Activated T-helper 1 cell treated with anti-CD3 and anti-CD28 coated beads, Interleukin-2, amount 50 U/mL, for 16 hours (primary cell): ENCODE results near the gene SCFD2.

Source experiments
- DNase-seq, 2 donors: peaks; one replicate each; pipeline ENCODE4 v3.0.0-alpha.2; 2020; ENCODE audit warnings: low read depth in 1 of 2, low spot score in 1 of 2

The SCFD2 gene

GRCh38 chr4:52962721-52963120 lies 403.1 kb downstream of the SCFD2 start:
- no peak for DNase-seq

GRCh38 chr4:52961666-52962412 lies 404.0 kb downstream of the SCFD2 start:
- no peak for DNase-seq

GRCh38 chr4:52959541-52959940 lies 406.3 kb downstream of the SCFD2 start:
- no peak for DNase-seq

GRCh38 chr4:52957835-52958631 lies 407.8 kb downstream of the SCFD2 start:
- DNase-seq, result no peak

DNA sequence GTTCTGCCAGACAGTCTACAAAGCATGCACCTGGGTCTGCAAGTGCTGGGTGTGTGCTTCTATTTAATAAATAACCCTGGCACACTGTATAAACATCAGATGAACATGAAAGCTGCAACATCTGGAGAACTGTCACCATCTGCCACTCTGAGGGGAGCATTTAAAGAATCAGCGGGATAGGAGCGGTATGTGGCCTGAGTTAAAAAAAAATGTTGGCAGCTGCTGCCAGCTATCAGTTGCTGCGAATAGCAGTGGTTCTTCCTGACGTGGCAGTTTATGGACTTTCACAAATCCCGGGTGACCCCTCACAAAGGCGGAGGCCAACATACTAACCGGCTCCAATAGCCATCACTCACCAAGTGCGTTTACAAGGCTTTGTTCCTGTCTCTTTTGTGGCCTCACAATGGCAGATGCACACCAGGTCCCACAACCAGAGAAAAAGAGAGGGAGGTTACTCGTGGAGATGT lies 408.6 kb downstream of the SCFD2 start:
- DNase-seq, result no peak

- no peak for DNase-seq
Measured at GRCh38 chr4:52956691-52957090, 409.2 kb downstream of the SCFD2 start.

GRCh38 chr4:52954560-52955170 lies 411.2 kb downstream of the SCFD2 start:
- no peak for DNase-seq

DNA sequence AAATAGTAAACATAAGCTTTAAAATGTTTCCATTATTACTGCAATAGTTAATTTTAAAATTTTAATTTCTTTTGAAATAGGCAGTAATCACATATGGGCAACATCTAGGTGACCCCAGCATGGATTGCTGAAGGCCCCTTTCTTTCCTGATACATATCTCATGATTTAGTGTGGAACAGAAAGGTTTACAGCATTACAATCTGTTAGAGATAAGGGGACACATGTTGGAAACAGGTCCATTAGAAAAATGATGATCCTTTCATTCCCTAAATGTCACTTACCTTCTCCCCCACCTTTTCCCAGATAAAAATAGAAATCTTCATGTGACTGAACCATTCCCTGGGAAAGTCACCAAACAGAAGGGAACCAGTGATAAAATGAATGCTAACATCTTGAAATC lies 413.3 kb downstream of the SCFD2 start:
- DNase-seq, result no peak

DNA sequence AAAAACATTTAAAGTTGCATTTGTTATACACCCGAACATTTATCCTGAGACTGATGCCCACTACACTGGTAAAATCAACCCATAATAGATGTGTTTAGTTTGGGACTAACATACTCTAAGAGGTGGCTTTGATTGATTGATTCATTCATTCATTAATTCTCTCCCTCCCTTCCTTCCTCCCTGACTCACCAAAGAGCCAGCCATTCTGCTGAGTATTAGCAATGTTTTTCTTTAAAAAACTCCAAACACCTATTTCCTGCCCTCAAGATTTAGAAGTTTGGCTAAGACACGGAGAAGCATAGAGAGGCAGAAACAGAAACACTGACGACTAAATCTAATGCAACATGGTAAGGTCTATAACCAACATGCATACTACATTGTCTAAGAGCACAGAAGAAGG lies 414.8 kb downstream of the SCFD2 start:
- no peak for DNase-seq

GRCh38 chr4:52950226-52950625 lies 415.6 kb downstream of the SCFD2 start:
- no peak for DNase-seq

- DNase-seq, result no peak
Measured at GRCh38 chr4:52949336-52949735, 416.5 kb downstream of the SCFD2 start.

DNA sequence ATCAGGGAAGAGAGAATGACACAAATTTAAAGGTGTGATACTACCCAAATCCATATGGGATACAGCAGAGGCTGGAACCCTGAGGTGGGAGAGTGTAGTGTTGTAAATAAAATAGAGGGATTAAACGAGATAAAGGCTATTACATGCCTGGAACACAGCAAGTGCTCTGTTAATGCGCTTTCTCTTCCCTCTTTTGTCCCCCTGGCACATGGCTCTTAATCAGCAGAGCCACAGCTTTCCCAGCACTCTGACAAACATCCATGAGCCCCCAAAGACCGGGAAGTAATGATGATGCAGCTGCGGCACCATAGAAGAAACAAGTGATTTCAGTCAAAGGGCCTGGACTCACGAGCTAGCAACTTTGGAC lies 417.8 kb downstream of the SCFD2 start:
- DNase-seq, result no peak

DNA sequence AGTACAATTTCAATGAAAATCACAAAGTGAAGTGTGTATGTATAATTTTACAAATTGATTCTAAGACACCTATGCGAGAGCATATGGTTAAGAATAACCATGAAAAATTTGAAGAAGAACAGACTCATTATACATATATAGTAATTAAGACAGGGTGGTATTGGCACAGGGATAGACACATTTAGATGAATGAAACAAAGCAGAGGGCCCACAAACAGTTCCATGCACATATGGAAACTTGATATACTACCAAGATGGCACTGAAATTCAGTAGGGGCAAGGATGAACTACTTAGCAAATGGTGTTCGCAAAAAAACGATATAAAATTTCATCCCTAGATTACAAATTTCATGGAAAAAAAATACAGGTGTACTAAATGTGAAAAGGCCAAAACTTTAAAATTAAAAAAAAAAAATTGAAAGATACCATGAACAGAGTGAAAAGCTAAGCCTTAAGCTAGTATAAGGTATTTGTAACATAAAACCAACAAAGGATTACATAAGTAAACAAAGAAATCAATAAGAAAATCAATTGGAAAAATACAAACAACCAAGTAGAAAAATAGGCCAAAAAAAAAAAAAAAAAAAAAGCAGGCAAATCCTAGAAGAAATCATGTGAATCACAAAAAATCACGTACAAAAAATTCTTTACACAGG lies 418.3 kb downstream of the SCFD2 start:
- no peak for DNase-seq

DNA sequence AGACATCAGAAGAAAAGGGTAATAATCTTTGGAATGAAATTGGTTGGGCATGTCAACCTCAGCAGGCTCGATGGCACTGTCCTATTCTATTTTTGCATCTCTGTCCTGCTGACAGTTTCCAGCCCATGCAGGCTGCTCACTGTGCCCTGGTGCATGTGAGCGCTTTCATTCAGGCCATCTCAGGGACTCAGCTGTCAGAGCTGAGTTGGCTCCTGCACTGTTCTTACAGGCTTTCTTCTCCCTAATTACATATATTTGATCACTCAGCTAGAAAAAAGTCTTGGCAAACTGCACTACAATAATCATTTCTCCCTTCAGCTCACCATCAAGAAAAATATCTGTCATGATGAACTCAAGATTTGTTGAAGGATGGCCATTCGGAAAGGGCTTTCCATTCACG lies 419.0 kb downstream of the SCFD2 start:
- no peak for DNase-seq

DNA sequence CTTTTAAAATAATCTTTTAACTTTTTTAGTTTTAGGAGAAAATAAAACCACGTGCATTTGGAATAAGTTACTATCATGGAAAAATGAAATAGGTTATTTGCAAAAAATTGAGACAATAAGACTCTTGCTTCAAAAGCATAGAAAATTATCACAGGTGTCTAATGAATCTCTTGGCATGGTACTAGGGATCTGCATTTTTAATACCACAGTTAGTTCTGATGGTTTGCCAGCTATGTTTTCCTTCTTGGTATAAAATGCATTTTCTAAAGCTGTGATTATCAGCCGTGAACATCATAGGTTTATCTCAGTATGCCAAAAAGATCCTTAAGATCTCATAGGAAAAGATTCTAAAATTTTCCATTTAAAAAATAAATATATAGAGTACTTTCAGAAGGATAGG lies 419.9 kb downstream of the SCFD2 start:
- DNase-seq, result no peak

- no peak for DNase-seq
Measured at GRCh38 chr4:52945326-52945898, 420.4 kb downstream of the SCFD2 start.

DNA sequence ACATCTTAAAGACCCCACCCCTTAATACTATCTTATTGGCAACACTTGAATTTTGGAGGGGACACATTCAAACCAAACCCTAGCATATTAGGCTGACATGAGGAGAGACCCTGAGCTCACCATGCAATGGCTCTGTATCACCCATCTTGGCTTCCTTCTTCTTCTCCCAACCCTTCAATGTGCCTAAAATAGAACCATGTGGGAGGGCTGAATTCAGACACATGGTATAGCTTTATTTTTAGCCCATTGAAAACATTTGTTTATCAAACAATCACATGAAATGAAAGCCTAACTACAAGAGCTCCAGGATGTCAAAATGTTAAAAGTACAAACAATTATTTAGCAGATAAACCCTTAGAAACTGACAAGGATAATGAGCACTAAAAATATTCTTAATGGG lies 422.2 kb downstream of the SCFD2 start:
- DNase-seq, result no peak

GRCh38 chr4:52942936-52943335 lies 422.9 kb downstream of the SCFD2 start:
- DNase-seq, result no peak

DNA sequence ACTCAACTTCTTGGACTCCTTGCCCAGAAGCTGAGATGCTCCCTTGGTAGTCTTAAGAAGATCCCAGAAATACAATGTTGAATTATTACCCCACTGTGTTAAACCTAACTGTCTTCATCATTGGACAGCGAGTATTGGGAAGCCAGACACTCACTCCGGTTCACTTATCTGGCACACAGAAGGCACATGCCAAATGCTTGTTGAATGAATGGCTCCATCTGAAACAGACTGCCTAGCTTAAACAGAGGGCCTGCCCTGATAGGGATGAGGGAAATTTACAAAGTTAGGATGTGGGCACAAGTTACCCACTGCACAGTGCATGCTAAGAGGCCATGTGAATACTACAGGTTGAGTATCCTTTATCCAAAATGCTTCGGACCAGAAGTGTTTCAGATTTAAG lies 424.4 kb downstream of the SCFD2 start:
- DNase-seq, result no peak

DNA sequence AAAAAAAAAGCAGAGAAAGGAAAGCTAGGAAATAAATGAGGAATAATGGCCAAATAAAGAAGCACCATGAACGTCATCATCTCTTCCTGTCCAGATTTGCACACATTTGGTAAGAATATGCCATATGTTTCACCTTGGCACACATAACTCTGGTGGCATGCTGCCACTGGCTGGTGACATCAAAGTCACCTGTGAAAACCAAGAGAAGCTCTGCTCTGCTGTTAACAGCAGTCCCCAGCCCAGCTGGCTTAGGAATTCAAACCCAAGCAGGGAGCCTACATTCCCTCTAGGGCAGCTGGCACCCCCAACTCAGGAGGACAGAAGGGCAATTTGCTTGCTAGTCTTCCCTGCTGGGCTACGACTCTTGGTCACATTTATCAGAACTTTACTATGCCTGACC lies 426.1 kb downstream of the SCFD2 start:
- no peak for DNase-seq

- no peak for DNase-seq
Measured at GRCh38 chr4:52939325-52939724, 426.5 kb downstream of the SCFD2 start.
